ENCODE measurements around the gene NTN5.
"Not testable (repeated sequence)": the region's sequence is repeated elsewhere in the genome, so short reads cannot be mapped to it uniquely, and the experiment has no call there.

NTN5 gene

DNA sequence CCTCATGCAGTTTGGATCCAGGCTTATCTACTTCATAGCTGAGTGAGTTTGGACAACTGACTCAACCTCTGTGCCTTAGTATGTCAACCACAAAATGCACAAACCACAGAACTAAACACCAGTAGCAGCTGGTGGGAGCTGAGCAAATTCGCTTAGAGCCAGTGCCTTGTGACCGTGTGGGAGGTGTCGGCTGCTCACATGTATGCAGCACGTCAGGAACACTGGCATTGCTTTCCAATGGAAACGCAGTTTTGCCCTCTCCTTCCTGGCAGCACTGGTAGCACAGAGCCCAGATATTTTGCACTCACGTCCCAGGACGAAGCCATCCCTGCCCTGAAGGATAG, 8.3 kb upstream of the NTN5 start:
- Mint-ChIP-seq H3K4me1 (peaks cover 9% of the 10 kb centered on the region), H3K9me3 (no peaks in the 10 kb centered on the region), H3K27ac (no peak overlapping the region), H3K4me3 (no peak overlapping the region), H3K27me3 (ENCODE audit: low read depth, poor library complexity) (peaks cover 12% of the 10 kb centered on the region), H3K36me3 (ENCODE audit: low read depth) (no peaks in the 10 kb centered on the region)
- TF ChIP-seq, protein P1, sequence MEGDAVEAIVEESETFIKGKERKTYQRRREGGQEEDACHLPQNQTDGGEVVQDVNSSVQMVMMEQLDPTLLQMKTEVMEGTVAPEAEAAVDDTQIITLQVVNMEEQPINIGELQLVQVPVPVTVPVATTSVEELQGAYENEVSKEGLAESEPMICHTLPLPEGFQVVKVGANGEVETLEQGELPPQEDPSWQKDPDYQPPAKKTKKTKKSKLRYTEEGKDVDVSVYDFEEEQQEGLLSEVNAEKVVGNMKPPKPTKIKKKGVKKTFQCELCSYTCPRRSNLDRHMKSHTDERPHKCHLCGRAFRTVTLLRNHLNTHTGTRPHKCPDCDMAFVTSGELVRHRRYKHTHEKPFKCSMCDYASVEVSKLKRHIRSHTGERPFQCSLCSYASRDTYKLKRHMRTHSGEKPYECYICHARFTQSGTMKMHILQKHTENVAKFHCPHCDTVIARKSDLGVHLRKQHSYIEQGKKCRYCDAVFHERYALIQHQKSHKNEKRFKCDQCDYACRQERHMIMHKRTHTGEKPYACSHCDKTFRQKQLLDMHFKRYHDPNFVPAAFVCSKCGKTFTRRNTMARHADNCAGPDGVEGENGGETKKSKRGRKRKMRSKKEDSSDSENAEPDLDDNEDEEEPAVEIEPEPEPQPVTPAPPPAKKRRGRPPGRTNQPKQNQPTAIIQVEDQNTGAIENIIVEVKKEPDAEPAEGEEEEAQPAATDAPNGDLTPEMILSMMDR (IDR thresholded peaks at IDR 0.05): no peak
- no peak for DNase-seq

DNA sequence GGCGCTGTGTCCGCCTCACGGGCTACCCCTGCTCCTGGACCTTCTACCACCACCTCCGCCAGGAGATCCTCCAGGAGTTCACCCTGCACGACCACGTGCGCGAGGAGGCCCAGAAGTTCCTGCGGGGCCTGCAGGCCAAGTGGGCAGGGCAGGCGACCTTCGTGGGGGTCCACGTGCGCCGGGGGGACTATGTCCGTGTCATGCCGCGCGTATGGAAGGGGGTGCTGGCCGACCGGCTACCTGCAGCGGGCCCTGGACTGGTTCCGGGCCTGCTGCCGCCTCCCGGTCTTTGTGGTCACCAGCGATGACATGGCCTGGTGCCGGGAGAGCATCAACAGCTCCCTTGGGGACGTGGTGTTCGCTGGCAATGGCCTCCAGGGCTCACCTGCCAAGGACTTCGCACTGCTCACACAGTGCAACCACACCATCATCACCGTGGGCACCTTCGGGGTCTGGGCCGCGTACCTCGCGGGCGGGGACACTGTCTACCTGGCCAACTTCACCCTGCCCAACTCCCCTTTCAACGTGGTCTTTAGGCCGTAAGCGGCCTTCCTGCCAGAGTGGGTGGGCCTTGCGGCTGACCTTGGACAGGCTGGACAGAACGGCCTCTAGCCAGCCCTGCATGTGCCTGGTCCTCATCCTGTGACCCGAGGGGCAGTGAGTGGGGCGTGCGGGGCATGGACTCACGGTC, 7.8 kb upstream of the NTN5 start:
- Mint-ChIP-seq H3K4me1 (peaks cover 5% of the 10 kb centered on the region), H3K27ac (no peak overlapping the region), H3K27me3 (ENCODE audit: low read depth, poor library complexity) (peaks cover 12% of the 10 kb centered on the region), H3K36me3 (ENCODE audit: low read depth) (no peaks in the 10 kb centered on the region), H3K4me3 (no peak overlapping the region), H3K9me3 (no peaks in the 10 kb centered on the region)
- TF ChIP-seq, protein P1 (IDR thresholded peaks at IDR 0.05): no peak
- DNase-seq: no peak

DNA sequence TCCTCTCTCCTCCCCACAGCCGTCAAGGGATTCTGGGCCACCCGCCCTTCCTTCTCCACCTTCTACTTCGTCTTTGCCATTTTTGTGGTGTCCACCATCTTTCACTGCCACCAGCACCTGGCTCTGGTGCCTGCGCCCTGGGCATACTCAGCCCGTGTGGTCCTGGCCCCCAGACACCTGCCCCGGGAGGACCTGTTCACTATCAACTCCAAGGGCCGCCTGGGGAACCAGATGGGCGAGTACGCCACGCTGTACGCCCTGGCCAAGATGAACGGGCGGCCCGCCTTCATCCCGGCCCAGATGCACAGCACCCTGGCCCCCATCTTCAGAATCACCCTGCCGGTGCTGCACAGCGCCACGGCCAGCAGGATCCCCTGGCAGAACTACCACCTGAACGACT, 7.2 kb upstream of the NTN5 start:
- peaks cover 16% of the 10 kb centered on the region for H3K27me3 Mint-ChIP-seq (ENCODE audit: low read depth, poor library complexity)
- not testable (repeated sequence) for H3K4me3 Mint-ChIP-seq; H3K4me1 Mint-ChIP-seq; H3K27ac Mint-ChIP-seq; DNase-seq; H3K9me3 Mint-ChIP-seq; H3K36me3 Mint-ChIP-seq (ENCODE audit: low read depth)

DNA sequence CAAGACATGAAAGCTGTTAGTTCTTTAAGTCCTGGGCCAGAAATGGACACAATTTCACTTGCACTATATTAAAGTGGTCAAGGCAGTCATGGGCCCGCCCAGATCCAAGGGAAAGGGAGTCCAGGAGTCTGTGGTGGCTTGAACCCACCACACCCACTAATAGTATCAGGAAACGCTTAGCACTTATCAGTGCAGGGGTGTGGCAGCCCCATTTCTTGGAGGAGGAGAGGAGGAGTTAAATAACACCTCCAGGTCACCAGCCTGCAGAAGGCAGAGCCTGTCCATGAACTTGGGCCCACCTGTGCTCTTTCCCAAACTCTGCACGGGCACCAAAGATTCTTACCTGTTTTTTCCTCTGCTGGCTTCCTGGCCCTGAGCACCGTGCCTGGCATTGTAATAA, 5.4 kb upstream of the NTN5 start:
- Mint-ChIP-seq H3K4me1 (peaks cover 22% of the 10 kb centered on the region), H3K36me3 (ENCODE audit: low read depth) (no peaks in the 10 kb centered on the region), H3K4me3 (no peak overlapping the region), H3K9me3 (no peaks in the 10 kb centered on the region), H3K27ac (no peak overlapping the region), H3K27me3 (ENCODE audit: low read depth, poor library complexity) (peaks cover 22% of the 10 kb centered on the region)
- no peak for DNase-seq
- TF ChIP-seq, protein P1 (IDR thresholded peaks at IDR 0.05): no peak

DNA sequence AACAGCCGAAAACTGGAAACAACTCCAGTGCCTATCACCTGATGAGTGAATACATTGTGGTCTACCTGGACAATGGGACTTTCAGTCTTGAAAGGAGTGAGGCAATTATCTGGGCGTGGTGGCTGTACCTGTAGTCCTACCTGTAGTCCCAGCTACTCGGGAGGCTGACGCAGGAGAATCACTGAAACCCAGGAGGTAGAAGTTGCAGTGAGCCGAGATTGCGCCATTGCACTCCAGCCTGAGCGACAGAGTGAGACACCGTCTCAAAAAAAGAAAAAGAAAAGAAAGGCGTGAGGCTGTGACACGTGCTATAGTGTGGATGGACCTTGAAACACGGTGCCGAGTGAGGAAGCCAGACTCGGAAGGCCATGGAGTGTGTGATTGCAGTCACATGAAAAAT, 4.1 kb upstream of the NTN5 start:
- Mint-ChIP-seq H3K4me3 (no peak overlapping the region), H3K27me3 (ENCODE audit: low read depth, poor library complexity) (peaks cover 21% of the 10 kb centered on the region), H3K36me3 (ENCODE audit: low read depth) (no peaks in the 10 kb centered on the region), H3K4me1 (peaks cover 28% of the 10 kb centered on the region), H3K9me3 (no peaks in the 10 kb centered on the region), H3K27ac (no peak overlapping the region)
- no peak for DNase-seq
- TF ChIP-seq, protein P1 (IDR thresholded peaks at IDR 0.05): no peak

DNA sequence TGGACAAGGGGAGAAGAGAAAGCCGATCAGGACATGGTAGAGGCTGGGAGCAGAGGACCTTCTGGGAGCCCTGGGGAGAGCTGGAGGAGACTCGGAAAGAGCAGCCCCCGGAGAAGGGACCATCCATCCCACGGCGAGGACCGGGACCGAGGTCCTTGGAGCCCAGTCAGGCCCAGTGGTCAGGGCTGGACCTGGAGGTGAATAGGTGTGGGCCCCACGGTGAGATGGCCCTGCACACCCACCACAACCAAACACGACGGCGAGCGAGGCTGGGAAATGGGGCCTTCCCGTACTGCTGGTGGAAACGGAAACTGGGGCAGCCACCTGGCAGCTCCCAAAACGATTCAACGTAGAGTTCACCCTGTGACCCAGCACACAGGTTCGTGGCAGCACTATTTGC, 3.7 kb upstream of the NTN5 start:
- Mint-ChIP-seq H3K27ac (no peak overlapping the region), H3K27me3 (ENCODE audit: low read depth, poor library complexity) (peaks cover 17% of the 10 kb centered on the region), H3K9me3 (no peaks in the 10 kb centered on the region), H3K36me3 (ENCODE audit: low read depth) (no peaks in the 10 kb centered on the region), H3K4me1 (peaks cover 29% of the 10 kb centered on the region), H3K4me3 (no peak overlapping the region)
- DNase-seq: no peak
- TF ChIP-seq, protein P1 (IDR thresholded peaks at IDR 0.05): no peak
